SK-N-SH (cell line): ENCODE data around the gene PPP3R1. TPM values are rescaled to one million over a fixed set of nuclear protein-coding genes. Genes with fewer than 3 reads are reported as not detected.
A peak's percentile ranks its signal among the peaks of the same experiment; 100 is the strongest.

Source experiments
- CTCF ChIA-PET: fragments of 300-600, 350-600 bp; formaldehyde crosslinking; extraction: SDS; loops from one replicate; lab custom pipeline; 2021; lab: Yijun Ruan, JAX
- POLR2A ChIA-PET: fragments of 350-600 bp; sonication (Branson Sonifier 250); formaldehyde crosslinking; extraction: SDS; loops from one replicate; lab custom pipeline; 2020; ENCODE audit warnings: antibody characterized with exemption, inconsistent platforms; lab: Yijun Ruan, JAX
- DNase-seq: peaks from one replicate; pipeline ENCODE4 v3.0.0; 2012
- H2AFZ ChIP-seq: fragments of 200-600 bp; sonication (generic); 2 replicates; pipeline ENCODE4 v1.8.1; 2016; ENCODE audit warnings: antibody characterized with exemption, mild to moderate bottlenecking, low read depth
- H3F3A ChIP-seq: fragments of 200-600 bp; sonication (generic); replicated peaks from 2 replicates; pipeline ENCODE3; 2016; ENCODE audit warnings: antibody characterized with exemption, mild to moderate bottlenecking; ENCODE audit not compliant: insufficient read depth
- H3K27ac ChIP-seq, 2 experiments: fragments of 200-500 bp in 1 of 2; fragments of 200-600 bp in 1 of 2; sonication (Bioruptor generic) in 1 of 2; sonication (generic), shearing (Covaris generic) in 1 of 2; 2 replicates each; pipeline versions ENCODE4 v1.5.1 to v1.6.1; 2014 to 2016; ENCODE audit warnings: low read depth in 2 of 2, inconsistent platforms in 1 of 2, low read length in 1 of 2, mild to moderate bottlenecking in 1 of 2, mixed read lengths in 1 of 2
- H3K27me3 ChIP-seq: fragments of 200-600 bp; sonication (generic), shearing (Covaris generic); 2 replicates; pipeline ENCODE4 v1.6.1; 2016; ENCODE audit warnings: mixed run types; ENCODE audit not compliant: insufficient read depth
- H3K36me3 ChIP-seq, 2 experiments: fragments of 200-500 bp in 1 of 2; fragments of 200-600 bp in 1 of 2; sonication (Bioruptor generic) in 1 of 2; sonication (generic) in 1 of 2; replicated peaks in 1 of 2; 2 replicates each; pipeline versions ENCODE3 to v1.5.1; 2014 to 2016; ENCODE audit warnings: low read length in 1 of 2, mild to moderate bottlenecking in 1 of 2; ENCODE audit not compliant: insufficient read depth in 2 of 2, control insufficient read depth in 1 of 2
- H3K4me1 ChIP-seq, 2 experiments: fragments of 200-500 bp in 1 of 2; fragments of 200-600 bp in 1 of 2; sonication (Bioruptor generic) in 1 of 2; sonication (generic), shearing (Covaris generic) in 1 of 2; 2 replicates each; pipeline versions ENCODE4 v1.5.1 to v1.6.1; 2014 to 2016; ENCODE audit warnings: low read depth in 1 of 2, low read length in 1 of 2, mixed run types in 1 of 2; ENCODE audit not compliant: insufficient read depth in 2 of 2, control insufficient read depth in 1 of 2
- H3K4me2 ChIP-seq: fragments of 200-600 bp; sonication (generic), shearing (Covaris generic); 2 replicates; pipeline ENCODE4 v1.6.1; 2017; ENCODE audit warnings: mixed run types
- H3K4me3 ChIP-seq, 2 experiments: fragments of 200-500 bp in 1 of 2; fragments of 200-600 bp in 1 of 2; sonication (Bioruptor generic) in 1 of 2; sonication (generic), shearing (Covaris generic) in 1 of 2; 2 replicates each; pipeline versions ENCODE4 v1.5.1 to v1.8.1; 2014 to 2016; ENCODE audit warnings: low read depth in 2 of 2, inconsistent platforms in 1 of 2, low read length in 1 of 2, mild to moderate bottlenecking in 1 of 2, mixed read lengths in 1 of 2, moderate library complexity in 1 of 2
- H3K79me2 ChIP-seq: fragments of 200-600 bp; sonication (generic); 2 replicates; pipeline ENCODE4 v1.8.1; 2017; ENCODE audit warnings: mild to moderate bottlenecking; ENCODE audit not compliant: insufficient read depth
- H3K9ac ChIP-seq: fragments of 200-600 bp; sonication (generic); 2 replicates; pipeline ENCODE4 v1.6.1; 2017; ENCODE audit warnings: mixed run types
- H3K9me2 ChIP-seq: fragments of 200-600 bp; sonication (generic); 2 replicates; pipeline ENCODE4 v1.6.1; 2017; ENCODE audit warnings: mixed run types
- H3K9me3 ChIP-seq: fragments of 200-600 bp; sonication (generic); 2 replicates; pipeline ENCODE4 v1.6.1; 2017; ENCODE audit warnings: mixed run types, mild to moderate bottlenecking, moderate library complexity
- H4K20me1 ChIP-seq: fragments of 200-600 bp; sonication (generic); 2 replicates; pipeline ENCODE4 v1.6.1; 2017; ENCODE audit warnings: mild to moderate bottlenecking, mixed run types; ENCODE audit not compliant: insufficient read depth
- CTCF ChIP-seq: fragments of 200-600 bp; sonication (generic); IDR thresholded peaks from 2 replicates; pipeline ENCODE4 v1.6.1; 2017; ENCODE audit warnings: antibody characterized with exemption, mild to moderate bottlenecking, moderate library complexity
- ELF1 ChIP-seq: IDR thresholded peaks from 2 replicates; pipeline ENCODE4 v1.4.0; 2012
- EP300 ChIP-seq, 2 experiments: IDR thresholded peaks; 2 replicates each; pipeline versions ENCODE4 v1.4.0 to v1.6.1; 2012; ENCODE audit warnings: borderline replicate concordance in 1 of 2, low read depth in 1 of 2, low read length in 1 of 2
- EZH2phosphoT487 ChIP-seq: fragments of 200-600 bp; sonication (generic); IDR thresholded peaks from 2 replicates; pipeline ENCODE4 v1.6.1; 2017; ENCODE audit warnings: low read depth, mixed run types, mild to moderate bottlenecking, antibody characterized with exemption, moderate library complexity, borderline replicate concordance
- FOXM1 ChIP-seq: IDR thresholded peaks from 2 replicates; pipeline ENCODE4 v1.4.0; 2012; ENCODE audit warnings: low read depth, mild to moderate bottlenecking
- MEF2A ChIP-seq: IDR thresholded peaks from 2 replicates; pipeline ENCODE4 v1.4.0; 2012; ENCODE audit warnings: low read depth, borderline replicate concordance
- MXI1 ChIP-seq: IDR thresholded peaks from 2 replicates; pipeline ENCODE4 v1.6.1; 2012; ENCODE audit warnings: mild to moderate bottlenecking, low read depth, low read length, improper control_type of control experiment
- NRF1 ChIP-seq: IDR thresholded peaks from 2 replicates; pipeline ENCODE4 v1.6.1; 2012; ENCODE audit warnings: low read depth, mild to moderate bottlenecking, low read length
- PBX3 ChIP-seq: IDR thresholded peaks from 2 replicates; pipeline ENCODE4; 2012
- RAD21 ChIP-seq: IDR thresholded peaks from 2 replicates; pipeline ENCODE4 v1.6.1; 2012; ENCODE audit warnings: mild to moderate bottlenecking, low read length
- RCOR1 ChIP-seq: fragments of 150-350 bp; IDR thresholded peaks from 2 replicates; pipeline ENCODE4 v1.6.1; 2017; ENCODE audit warnings: antibody characterized with exemption, low read length
- REST ChIP-seq: IDR thresholded peaks from 2 replicates; pipeline ENCODE4 v1.6.1; 2012; ENCODE audit warnings: mild to moderate bottlenecking, low read depth, low read length, moderate library complexity
- RXRA ChIP-seq: IDR thresholded peaks from 2 replicates; pipeline ENCODE4 v1.4.0; 2012; ENCODE audit warnings: low read depth, mild to moderate bottlenecking, borderline replicate concordance
- SIN3A ChIP-seq: IDR thresholded peaks from 2 replicates; pipeline ENCODE4 v1.6.1; 2012; ENCODE audit warnings: low read depth, mild to moderate bottlenecking, low read length, moderate library complexity, borderline replicate concordance
- SMC3 ChIP-seq: IDR thresholded peaks from 2 replicates; pipeline ENCODE4 v1.6.1; 2012; ENCODE audit warnings: low read depth, low read length, improper control_type of control experiment
- TAF1 ChIP-seq: IDR thresholded peaks from 2 replicates; pipeline ENCODE4 v1.6.1; 2012; ENCODE audit warnings: low read depth, mild to moderate bottlenecking, low read length, moderate library complexity, borderline replicate concordance
- TEAD4 ChIP-seq: IDR thresholded peaks from 2 replicates; pipeline ENCODE4 v1.4.0; 2012; ENCODE audit warnings: mild to moderate bottlenecking, borderline replicate concordance; ENCODE audit not compliant: insufficient read depth
- USF1 ChIP-seq: IDR thresholded peaks from 2 replicates; pipeline ENCODE4 v1.4.0; 2012; ENCODE audit warnings: low read depth, borderline replicate concordance
- WGBS: methylation state at CpG from one replicate; pipeline ENCODE4 v1.1.6; 2017; ENCODE audit warnings: low lambda C conversion rate; 5-methylcytosine and 5-hydroxymethylcytosine counted together
- polyA plus RNA-seq, 3 experiments: library from polyadenylated mRNA; depleted of rRNA; stranded (reverse); fragments of >200 nt; gene quantifications; 2 replicates each; pipeline ENCODE4 v1.2.3, GENCODE V29; 2012

PPP3R1 gene
- polyA plus RNA-seq, 1 of the 3 experiments (the other 2 are of a cell fraction): 12.0 TPM

- Histone ChIP-seq H3K27me3 (no peaks in the 10 kb centered on the region), H3K4me2 (no peak overlapping the region), H4K20me1 (no peaks in the 10 kb centered on the region), H3K79me2 (no peaks in the 10 kb centered on the region), H3K9ac (no peak overlapping the region), H3K36me3 (peaks cover 0 to 3% of the 10 kb centered on the region in 2 experiments), H3K9me3 (no peaks in the 10 kb centered on the region), H2AFZ (no peak overlapping the region), H3K4me3 (no peak overlapping the region), H3K9me2 (no peaks in the 10 kb centered on the region), H3K4me1 (peaks cover 0 to 5% of the 10 kb centered on the region in 2 experiments; a peak in 2 of 4 replicates), H3K27ac (no peak overlapping the region), H3F3A (peaks cover 7% of the 10 kb centered on the region)
- WGBS: 92% methylated on average over 1 of the region's 1 CpG
- CTCF ChIA-PET: interaction anchor here (0.8 to 5.7 kb wide), 25 partner anchors 9 to 234 kb away, joined by 3 to 76 read pairs (median 5); partner anchors contain the start of genes PNO1 and PPP3R1
- TF ChIP-seq PBX3 (no peak), FOXM1 (no peak), NRF1 (no peak), EZH2phosphoT487 (no peak), USF1 (no peak), SIN3A (no peak)
- no peak for DNase-seq
- POLR2A ChIA-PET: no interaction called here
These were observed 31.1 kb upstream of the PPP3R1 start for GRCh38 chr2:68283419-68283812.

- Histone ChIP-seq H3K9me2 (no peaks in the 10 kb centered on the region), H2AFZ (no peak overlapping the region), H3K4me2 (no peak overlapping the region), H3K9me3 (no peaks in the 10 kb centered on the region), H3K27ac (no peak overlapping the region), H3F3A (peaks cover 4% of the 10 kb centered on the region), H3K4me3 (no peak overlapping the region), H3K27me3 (no peaks in the 10 kb centered on the region), H3K9ac (no peak overlapping the region), H3K36me3 (peaks cover 0 to 3% of the 10 kb centered on the region in 2 experiments), H4K20me1 (no peaks in the 10 kb centered on the region), H3K4me1 (peaks cover 0 to 4% of the 10 kb centered on the region in 2 experiments; a peak in 2 of 4 replicates), H3K79me2 (no peaks in the 10 kb centered on the region)
- CTCF ChIA-PET: interaction anchor here (0.6 to 5.7 kb wide), 30 partner anchors 9 to 259 kb away, joined by 3 to 76 read pairs (median 4); partner anchors contain the start of genes PNO1 and PPP3R1
- DNase-seq: peak; percentile 69
- WGBS: 41% methylated on average over 5 of the region's 5 CpGs
- POLR2A ChIA-PET: no interaction called here
- no peak for TF ChIP-seq RXRA
- TF ChIP-seq MXI1: no peak
- TF ChIP-seq MEF2A: no peak
- TF ChIP-seq TAF1: no peak
- no peak for TF ChIP-seq REST
- TF ChIP-seq USF1: no peak
- no peak for TF ChIP-seq SIN3A
- peak; percentile 65 for TF ChIP-seq SMC3
- TF ChIP-seq ELF1: no peak
- no peak for TF ChIP-seq EZH2phosphoT487
- TF ChIP-seq EP300 (IDR thresholded peaks at IDR 0.05; ENCODE audit: borderline replicate concordance in 1 of 2, low read depth in 1 of 2, low read length in 1 of 2): no peak
- TF ChIP-seq CTCF: peak; percentile 89
- no peak for TF ChIP-seq RCOR1
- TF ChIP-seq RAD21: peak; percentile 83
- no peak for TF ChIP-seq TEAD4
These were observed 30.6 kb upstream of the PPP3R1 start for GRCh38 chr2:68282811-68283418.
